Vagina (tissue), 2 donors: ENCODE data around the gene SLC9A4.
"Not testable (repeated sequence)": the region's sequence is repeated elsewhere in the genome, so short reads cannot be mapped to it uniquely, and the experiment has no call there.

ENCODE experiments used
- POLR2AphosphoS5 ChIP-seq, 2 donors: sonication (generic); formaldehyde crosslinking; IDR thresholded peaks; one replicate each; pipeline ENCODE4 v1.9.0; 2017; ENCODE audit warnings: antibody characterized with exemption in 2 of 2, mild to moderate bottlenecking in 2 of 2, low read depth in 1 of 2; ENCODE audit not compliant: insufficient read depth in 1 of 2
- TF ChIP-seq, protein P1 (sequence below), 3 experiments: fragments of 450-650 bp in 2 of 3; fragments of 200-600 bp in 1 of 3; sonication (generic) in 1 of 3; IDR thresholded peaks; one replicate each; pipeline ENCODE4 v1.5.1; 2017 to 2019; ENCODE audit warnings: antibody characterized with exemption in 3 of 3, mild to moderate bottlenecking in 2 of 3, moderate library complexity in 2 of 3

GRCh38 chr2:102562542-102562941 lies 89.5 kb downstream of the SLC9A4 start:
- TF ChIP-seq, protein P1, sequence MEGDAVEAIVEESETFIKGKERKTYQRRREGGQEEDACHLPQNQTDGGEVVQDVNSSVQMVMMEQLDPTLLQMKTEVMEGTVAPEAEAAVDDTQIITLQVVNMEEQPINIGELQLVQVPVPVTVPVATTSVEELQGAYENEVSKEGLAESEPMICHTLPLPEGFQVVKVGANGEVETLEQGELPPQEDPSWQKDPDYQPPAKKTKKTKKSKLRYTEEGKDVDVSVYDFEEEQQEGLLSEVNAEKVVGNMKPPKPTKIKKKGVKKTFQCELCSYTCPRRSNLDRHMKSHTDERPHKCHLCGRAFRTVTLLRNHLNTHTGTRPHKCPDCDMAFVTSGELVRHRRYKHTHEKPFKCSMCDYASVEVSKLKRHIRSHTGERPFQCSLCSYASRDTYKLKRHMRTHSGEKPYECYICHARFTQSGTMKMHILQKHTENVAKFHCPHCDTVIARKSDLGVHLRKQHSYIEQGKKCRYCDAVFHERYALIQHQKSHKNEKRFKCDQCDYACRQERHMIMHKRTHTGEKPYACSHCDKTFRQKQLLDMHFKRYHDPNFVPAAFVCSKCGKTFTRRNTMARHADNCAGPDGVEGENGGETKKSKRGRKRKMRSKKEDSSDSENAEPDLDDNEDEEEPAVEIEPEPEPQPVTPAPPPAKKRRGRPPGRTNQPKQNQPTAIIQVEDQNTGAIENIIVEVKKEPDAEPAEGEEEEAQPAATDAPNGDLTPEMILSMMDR (IDR thresholded peaks at IDR 0.05): not testable (repeated sequence)
- not testable (repeated sequence) for TF ChIP-seq POLR2AphosphoS5 (IDR thresholded peaks at IDR 0.05; ENCODE audit: insufficient read depth in 1 of 2, low read depth in 1 of 2)
